ENCODE data around the gene LTBP2. TPM values are rescaled to one million over a fixed set of nuclear protein-coding genes. Genes with fewer than 3 reads are reported as not detected.
"Not testable (repeated sequence)": the region's sequence is repeated elsewhere in the genome, so short reads cannot be mapped to it uniquely, and the experiment has no call there.

Gene LTBP2
- total and polyA plus RNA-seq, 3 experiments from 2014 or later, result 0.24 to 0.83 (median 0.42) TPM

GRCh38 chr14:74539503-74539902 is 72.5 kb downstream of the LTBP2 start:
- no peak overlapping the region for H3K27ac Mint-ChIP-seq
- no peaks in the 10 kb centered on the region for H3K27me3 Mint-ChIP-seq
- H3K4me3 Mint-ChIP-seq, result no peak overlapping the region
- H3K36me3 Mint-ChIP-seq, result no peaks in the 10 kb centered on the region
- Histone ChIP-seq H3K9me3 (ENCODE audit: low read length) (no peaks in the 10 kb centered on the region), H3K27ac (ENCODE audit: low read depth, low read length) (no peak overlapping the region), H3K4me3 (ENCODE audit: low read length) (no peak overlapping the region), H3K4me1 (ENCODE audit: insufficient read depth, low read length) (no peaks in the 10 kb centered on the region), H3K36me3 (ENCODE audit: insufficient read depth, low read length) (no peaks in the 10 kb centered on the region), H3K27me3 (ENCODE audit: insufficient read depth, low read length, poor library complexity, severe bottlenecking) (no peaks in the 10 kb centered on the region)
- no peaks in the 10 kb centered on the region for H3K4me1 Mint-ChIP-seq
- POLR2A ChIA-PET, result no interaction called here
- no peaks in the 10 kb centered on the region for H3K9me3 Mint-ChIP-seq
- no peak for DNase-seq
- CTCF ChIA-PET, result no interaction called here

- no peaks in the 10 kb centered on the region for H3K9me3 Mint-ChIP-seq
- POLR2A ChIA-PET, result no interaction called here
These were observed 73.3 kb downstream of the LTBP2 start for GRCh38 chr14:74538411-74539391.

GRCh38 chr14:74536336-74536735 is 75.7 kb downstream of the LTBP2 start:
- H3K9me3 ChIP-seq (ENCODE audit: low read length); H3K27ac ChIP-seq (ENCODE audit: low read depth, low read length); H3K4me3 ChIP-seq (ENCODE audit: low read length); H3K4me3 Mint-ChIP-seq; DNase-seq; H3K36me3 Mint-ChIP-seq; H3K4me1 Mint-ChIP-seq; H3K9me3 Mint-ChIP-seq; H3K27ac Mint-ChIP-seq; H3K27me3 ChIP-seq (ENCODE audit: insufficient read depth, low read length, poor library complexity, severe bottlenecking); H3K4me1 ChIP-seq (ENCODE audit: insufficient read depth, low read length); CTCF ChIA-PET; H3K27me3 Mint-ChIP-seq; POLR2A ChIA-PET; H3K36me3 ChIP-seq (ENCODE audit: insufficient read depth, low read length): not testable (repeated sequence)

More at GRCh38 chr14:74538411-74539391, 73.3 kb downstream of the LTBP2 start:
- no peaks in the 10 kb centered on the region for H3K36me3 ChIP-seq (ENCODE audit: insufficient read depth, low read length)
- H3K4me3 ChIP-seq (ENCODE audit: low read length), result no peak overlapping the region
- no peak overlapping the region for H3K4me3 Mint-ChIP-seq
- no peaks in the 10 kb centered on the region for H3K4me1 ChIP-seq (ENCODE audit: insufficient read depth, low read length)
- H3K4me1 Mint-ChIP-seq, result peaks cover 0 to under 1% (median 0%) of the 10 kb centered on the region in 3 donors
- H3K27me3 ChIP-seq (ENCODE audit: insufficient read depth, low read length, poor library complexity, severe bottlenecking), result no peaks in the 10 kb centered on the region
- H3K9me3 ChIP-seq (ENCODE audit: low read length), result no peaks in the 10 kb centered on the region
- no peaks in the 10 kb centered on the region for H3K27me3 Mint-ChIP-seq
- no peak for DNase-seq
- no peaks in the 10 kb centered on the region for H3K36me3 Mint-ChIP-seq
- no peak overlapping the region for H3K27ac ChIP-seq (ENCODE audit: low read depth, low read length)
- CTCF ChIA-PET, result no interaction called here
- H3K27ac Mint-ChIP-seq, result peak overlapping the region in 3 of 8 donors; percentile 8 to 35 (median 11)

- Mint-ChIP-seq H3K9me3 (no peaks in the 10 kb centered on the region), H3K27ac (no peak overlapping the region), H3K27me3 (peaks cover 0 to 4% of the 10 kb centered on the region in 2 donors), H3K4me1 (peaks cover 0 to 7% (median 0%) of the 10 kb centered on the region in 3 donors), H3K4me3 (no peak overlapping the region), H3K36me3 (no peaks in the 10 kb centered on the region)
- no peaks in the 10 kb centered on the region for H3K9me3 ChIP-seq (ENCODE audit: low read length)
- DNase-seq, result no peak
- H3K4me3 ChIP-seq (ENCODE audit: low read length), result no peak overlapping the region
- no peaks in the 10 kb centered on the region for H3K36me3 ChIP-seq (ENCODE audit: insufficient read depth, low read length)
- no peaks in the 10 kb centered on the region for H3K27me3 ChIP-seq (ENCODE audit: insufficient read depth, low read length, poor library complexity, severe bottlenecking)
- POLR2A ChIA-PET, result no interaction called here
- CTCF ChIA-PET, result no interaction called here
- no peaks in the 10 kb centered on the region for H3K4me1 ChIP-seq (ENCODE audit: insufficient read depth, low read length)
- H3K27ac ChIP-seq (ENCODE audit: low read depth, low read length), result no peak overlapping the region
These were observed 76.2 kb downstream of the LTBP2 start for GRCh38 chr14:74535756-74536325.

GRCh38 chr14:74533576-74533975 is 78.5 kb downstream of the LTBP2 start:
- CTCF ChIA-PET, result no interaction called here
- no peaks in the 10 kb centered on the region for H3K9me3 ChIP-seq (ENCODE audit: low read length)
- no peaks in the 10 kb centered on the region for H3K9me3 Mint-ChIP-seq
- no peaks in the 10 kb centered on the region for H3K36me3 ChIP-seq (ENCODE audit: insufficient read depth, low read length)
- no peak overlapping the region for H3K27ac Mint-ChIP-seq
- H3K4me3 Mint-ChIP-seq, result no peak overlapping the region
- H3K4me3 ChIP-seq (ENCODE audit: low read length), result no peak overlapping the region
- no peak overlapping the region for H3K27ac ChIP-seq (ENCODE audit: low read depth, low read length)
- no peaks in the 10 kb centered on the region for H3K4me1 ChIP-seq (ENCODE audit: insufficient read depth, low read length)
- peaks cover 0 to 4% of the 10 kb centered on the region in 2 donors for H3K27me3 Mint-ChIP-seq
- no peaks in the 10 kb centered on the region for H3K36me3 Mint-ChIP-seq
- peaks cover 0 to 7% (median 0%) of the 10 kb centered on the region in 3 donors for H3K4me1 Mint-ChIP-seq
- DNase-seq, result no peak
- no peaks in the 10 kb centered on the region for H3K27me3 ChIP-seq (ENCODE audit: insufficient read depth, low read length, poor library complexity, severe bottlenecking)
- POLR2A ChIA-PET, result no interaction called here

GRCh38 chr14:74532246-74532645 is 79.8 kb downstream of the LTBP2 start:
- no peak for DNase-seq
- Histone ChIP-seq H3K9me3 (ENCODE audit: low read length) (no peaks in the 10 kb centered on the region), H3K4me1 (ENCODE audit: insufficient read depth, low read length) (no peaks in the 10 kb centered on the region), H3K36me3 (ENCODE audit: insufficient read depth, low read length) (no peaks in the 10 kb centered on the region), H3K27me3 (ENCODE audit: insufficient read depth, low read length, poor library complexity, severe bottlenecking) (no peaks in the 10 kb centered on the region), H3K4me3 (ENCODE audit: low read length) (no peak overlapping the region), H3K27ac (ENCODE audit: low read depth, low read length) (no peak overlapping the region)
- Mint-ChIP-seq H3K36me3 (no peaks in the 10 kb centered on the region), H3K9me3 (no peaks in the 10 kb centered on the region), H3K4me1 (peaks cover 0 to 7% (median 0%) of the 10 kb centered on the region in 3 donors), H3K4me3 (no peak overlapping the region), H3K27me3 (peaks cover 0 to 7% of the 10 kb centered on the region in 2 donors), H3K27ac (peak overlapping the region in 1 of 8 donors; percentile 68)
- ChIA-PET POLR2A (no interaction called here), CTCF (no interaction called here)

- CTCF ChIA-PET, result no interaction called here
- Mint-ChIP-seq H3K4me1 (peaks cover 0 to 7% (median 0%) of the 10 kb centered on the region in 3 donors), H3K9me3 (no peaks in the 10 kb centered on the region), H3K36me3 (no peaks in the 10 kb centered on the region), H3K4me3 (no peak overlapping the region), H3K27ac (no peak overlapping the region), H3K27me3 (peaks cover 0 to 7% of the 10 kb centered on the region in 2 donors)
- no peaks in the 10 kb centered on the region for H3K27me3 ChIP-seq (ENCODE audit: insufficient read depth, low read length, poor library complexity, severe bottlenecking)
- POLR2A ChIA-PET, result no interaction called here
- H3K27ac ChIP-seq (ENCODE audit: low read depth, low read length), result no peak overlapping the region
- H3K4me3 ChIP-seq (ENCODE audit: low read length), result no peak overlapping the region
- DNase-seq, result no peak
- H3K4me1 ChIP-seq (ENCODE audit: insufficient read depth, low read length), result no peaks in the 10 kb centered on the region
- no peaks in the 10 kb centered on the region for H3K9me3 ChIP-seq (ENCODE audit: low read length)
- no peaks in the 10 kb centered on the region for H3K36me3 ChIP-seq (ENCODE audit: insufficient read depth, low read length)
These were observed 80.6 kb downstream of the LTBP2 start for GRCh38 chr14:74531467-74531866.

GRCh38 chr14:74531006-74531405 is 81.0 kb downstream of the LTBP2 start:
- CTCF ChIA-PET, result no interaction called here
- no peak overlapping the region for H3K27ac ChIP-seq (ENCODE audit: low read depth, low read length)
- no peaks in the 10 kb centered on the region for H3K27me3 ChIP-seq (ENCODE audit: insufficient read depth, low read length, poor library complexity, severe bottlenecking)
- H3K4me3 ChIP-seq (ENCODE audit: low read length), result no peak overlapping the region
- Mint-ChIP-seq H3K27me3 (peaks cover 0 to 11% of the 10 kb centered on the region in 2 donors), H3K36me3 (no peaks in the 10 kb centered on the region), H3K4me1 (peaks cover 0 to 7% (median 0%) of the 10 kb centered on the region in 3 donors), H3K27ac (no peak overlapping the region), H3K4me3 (no peak overlapping the region), H3K9me3 (no peaks in the 10 kb centered on the region)
- no peaks in the 10 kb centered on the region for H3K36me3 ChIP-seq (ENCODE audit: insufficient read depth, low read length)
- no peaks in the 10 kb centered on the region for H3K4me1 ChIP-seq (ENCODE audit: insufficient read depth, low read length)
- POLR2A ChIA-PET, result no interaction called here
- no peaks in the 10 kb centered on the region for H3K9me3 ChIP-seq (ENCODE audit: low read length)
- DNase-seq, result no peak

All from CD8-positive, alpha-beta memory T cell (primary cell).